ENCODE data around the gene INPP5B. TPM values are rescaled to one million over a fixed set of nuclear protein-coding genes. Genes with fewer than 3 reads are reported as not detected.
A peak's percentile ranks its signal among the peaks of the same experiment; 100 is the strongest.

Gene INPP5B
- total and polyA plus RNA-seq, 2 of the 13 experiments (the other 11 are each of a cell fraction or from before 2014, with no cell fraction given), result 9.0 to 9.8 TPM

DNA sequence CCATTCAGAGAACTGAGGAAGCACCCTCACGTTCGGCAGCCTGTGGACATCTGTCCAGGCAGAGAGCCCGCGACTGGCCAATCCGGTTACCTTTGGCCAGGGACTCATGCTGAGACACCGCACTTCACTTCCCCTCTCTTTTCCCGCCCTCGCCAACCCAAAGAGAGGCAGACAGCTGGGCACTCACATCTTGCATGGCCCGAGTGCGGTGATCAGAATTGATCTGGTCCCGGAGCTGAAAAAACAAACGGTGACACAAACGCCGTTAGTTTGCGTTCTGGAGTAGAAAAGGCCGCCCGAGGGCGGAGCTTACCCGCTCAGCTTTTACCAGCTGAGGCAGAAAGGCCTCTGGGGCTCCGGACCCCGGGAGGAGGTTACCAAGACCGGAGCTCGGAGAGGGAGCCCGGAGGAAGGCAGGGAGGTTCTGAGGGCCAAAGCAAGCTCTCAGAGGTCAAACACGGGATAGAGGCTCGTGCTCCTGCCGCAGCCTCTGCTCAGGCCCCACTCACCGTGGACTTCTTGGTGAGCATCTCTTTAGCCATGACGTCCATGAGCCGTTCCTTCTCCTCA, 42.6 kb upstream of the INPP5B start (continued):
- peak; percentile 30; the same call in 1 of the 2 replicates for TF ChIP-seq ZSCAN12 (CRISPR knock-in tag; IDR thresholded peaks at IDR 0.05)
- no peak for TF ChIP-seq ZFP36L2 (CRISPR knock-in tag; IDR thresholded peaks at IDR 0.05)
- no peak for TF ChIP-seq FOSL1 (CRISPR knock-in tag; IDR thresholded peaks at IDR 0.05; ENCODE audit: borderline replicate concordance)
- no peak for TF ChIP-seq RNF219 (CRISPR knock-in tag; IDR thresholded peaks at IDR 0.05)
- TF ChIP-seq REL (CRISPR knock-in tag; conservative IDR thresholded peaks at IDR 0.05), result no peak
- no peak for TF ChIP-seq GATAD2A (CRISPR knock-in tag; IDR thresholded peaks at IDR 0.05)
- TF ChIP-seq, protein P1, sequence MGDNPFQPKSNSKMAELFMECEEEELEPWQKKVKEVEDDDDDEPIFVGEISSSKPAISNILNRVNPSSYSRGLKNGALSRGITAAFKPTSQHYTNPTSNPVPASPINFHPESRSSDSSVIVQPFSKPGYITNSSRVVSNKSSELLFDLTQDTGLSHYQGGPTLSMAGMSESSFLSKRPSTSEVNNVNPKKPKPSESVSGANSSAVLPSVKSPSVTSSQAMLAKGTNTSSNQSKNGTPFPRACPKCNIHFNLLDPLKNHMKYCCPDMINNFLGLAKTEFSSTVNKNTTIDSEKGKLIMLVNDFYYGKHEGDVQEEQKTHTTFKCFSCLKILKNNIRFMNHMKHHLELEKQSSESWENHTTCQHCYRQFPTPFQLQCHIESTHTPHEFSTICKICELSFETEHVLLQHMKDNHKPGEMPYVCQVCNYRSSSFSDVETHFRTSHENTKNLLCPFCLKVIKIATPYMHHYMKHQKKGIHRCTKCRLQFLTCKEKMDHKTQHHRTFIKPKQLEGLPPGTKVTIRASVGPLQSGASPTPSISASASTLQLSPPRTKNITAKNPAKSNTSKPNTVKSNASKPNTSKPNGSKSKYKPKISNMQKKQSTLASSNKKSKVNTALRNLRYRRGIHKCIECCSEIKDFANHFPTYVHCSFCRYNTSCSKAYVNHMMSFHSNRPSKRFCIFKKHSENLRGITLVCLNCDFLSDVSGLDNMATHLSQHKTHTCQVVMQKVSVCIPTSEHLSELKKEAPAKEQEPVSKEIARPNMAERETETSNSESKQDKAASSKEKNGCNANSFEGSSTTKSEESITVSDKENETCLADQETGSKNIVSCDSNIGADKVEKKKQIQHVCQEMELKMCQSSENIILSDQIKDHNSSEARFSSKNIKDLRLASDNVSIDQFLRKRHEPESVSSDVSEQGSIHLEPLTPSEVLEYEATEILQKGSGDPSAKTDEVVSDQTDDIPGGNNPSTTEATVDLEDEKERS (CRISPR knock-in tag; IDR thresholded peaks at IDR 0.05), result no peak; the same call in 1 of the 2 replicates
- no peak for TF ChIP-seq TEAD3 (CRISPR knock-in tag; optimal IDR thresholded peaks at IDR 0.05; ENCODE audit: borderline replicate concordance)
- no peak for TF ChIP-seq MLX (CRISPR knock-in tag; IDR thresholded peaks at IDR 0.05)
- TF ChIP-seq, protein P2, sequence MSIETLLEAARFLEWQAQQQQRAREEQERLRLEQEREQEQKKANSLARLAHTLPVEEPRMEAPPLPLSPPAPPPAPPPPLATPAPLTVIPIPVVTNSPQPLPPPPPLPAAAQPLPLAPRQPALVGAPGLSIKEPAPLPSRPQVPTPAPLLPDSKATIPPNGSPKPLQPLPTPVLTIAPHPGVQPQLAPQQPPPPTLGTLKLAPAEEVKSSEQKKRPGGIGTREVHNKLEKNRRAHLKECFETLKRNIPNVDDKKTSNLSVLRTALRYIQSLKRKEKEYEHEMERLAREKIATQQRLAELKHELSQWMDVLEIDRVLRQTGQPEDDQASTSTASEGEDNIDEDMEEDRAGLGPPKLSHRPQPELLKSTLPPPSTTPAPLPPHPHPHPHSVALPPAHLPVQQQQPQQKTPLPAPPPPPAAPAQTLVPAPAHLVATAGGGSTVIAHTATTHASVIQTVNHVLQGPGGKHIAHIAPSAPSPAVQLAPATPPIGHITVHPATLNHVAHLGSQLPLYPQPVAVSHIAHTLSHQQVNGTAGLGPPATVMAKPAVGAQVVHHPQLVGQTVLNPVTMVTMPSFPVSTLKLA (IDR thresholded peaks at IDR 0.05), result no peak
- TF ChIP-seq ZFP1 (CRISPR knock-in tag; IDR thresholded peaks at IDR 0.05), result no peak
- no peak for TF ChIP-seq RARG (CRISPR knock-in tag; IDR thresholded peaks at IDR 0.05; ENCODE audit: low read depth)
- peak; percentile 16; the same call in 1 of the 2 replicates for TF ChIP-seq ZNF256 (CRISPR knock-in tag; conservative IDR thresholded peaks at IDR 0.05)
- TF ChIP-seq EEA1 (CRISPR knock-in tag; IDR thresholded peaks at IDR 0.05; ENCODE audit: borderline replicate concordance), result no peak
- TF ChIP-seq ZBTB49 (CRISPR knock-in tag; IDR thresholded peaks at IDR 0.05; ENCODE audit: borderline replicate concordance), result no peak
- TF ChIP-seq, protein P3, sequence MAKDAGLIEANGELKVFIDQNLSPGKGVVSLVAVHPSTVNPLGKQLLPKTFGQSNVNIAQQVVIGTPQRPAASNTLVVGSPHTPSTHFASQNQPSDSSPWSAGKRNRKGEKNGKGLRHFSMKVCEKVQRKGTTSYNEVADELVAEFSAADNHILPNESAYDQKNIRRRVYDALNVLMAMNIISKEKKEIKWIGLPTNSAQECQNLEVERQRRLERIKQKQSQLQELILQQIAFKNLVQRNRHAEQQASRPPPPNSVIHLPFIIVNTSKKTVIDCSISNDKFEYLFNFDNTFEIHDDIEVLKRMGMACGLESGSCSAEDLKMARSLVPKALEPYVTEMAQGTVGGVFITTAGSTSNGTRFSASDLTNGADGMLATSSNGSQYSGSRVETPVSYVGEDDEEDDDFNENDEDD (CRISPR knock-in tag; IDR thresholded peaks at IDR 0.05; ENCODE audit: borderline replicate concordance), result 0 out of 2 replicates have a peak, but pooled peaks have one; percentile 21
- TF ChIP-seq AHR (CRISPR knock-in tag; IDR thresholded peaks at IDR 0.05), result no peak
- TF ChIP-seq ATF1 (CRISPR knock-in tag; IDR thresholded peaks at IDR 0.05), result no peak
- TF ChIP-seq HDAC2 (CRISPR knock-in tag; IDR thresholded peaks at IDR 0.05), result no peak
- no peak for TF ChIP-seq ZNF382 (CRISPR knock-in tag; IDR thresholded peaks at IDR 0.05; ENCODE audit: borderline replicate concordance)
